ENCODE results near the gene NKD2.

Gene NKD2

GRCh38 chr5:1033178-1033577 is 24.6 kb downstream of the NKD2 start:
- Histone ChIP-seq H3K27me3 (ENCODE audit: insufficient read depth, low read length, poor library complexity, severe bottlenecking) (no peaks in the 10 kb centered on the region), H2AFZ (ENCODE audit: low read length) (no peak overlapping the region), H3K9me3 (ENCODE audit: insufficient read depth, low read depth, low read length) (no peaks in the 10 kb centered on the region), H3K4me2 (ENCODE audit: low read depth, low read length, poor library complexity, severe bottlenecking) (no peak overlapping the region), H3K4me3 (ENCODE audit: low read length, poor library complexity, severe bottlenecking) (no peak overlapping the region), H3K9me2 (replicated peaks; ENCODE audit: low read depth, low read length) (no peaks in the 10 kb centered on the region), H3K79me2 (ENCODE audit: insufficient read depth, low read length) (peaks cover 5% of the 10 kb centered on the region; the same call in 1 of the 2 replicates), H3F3A (ENCODE audit: low read depth) (no peaks in the 10 kb centered on the region), H3K4me1 (ENCODE audit: insufficient read depth, low read length, poor library complexity, severe bottlenecking) (no peaks in the 10 kb centered on the region), H3K9ac (ENCODE audit: low read depth, low read length, poor library complexity, severe bottlenecking) (no peak overlapping the region), H3K36me3 (ENCODE audit: insufficient read depth, low read length) (peaks cover 21% of the 10 kb centered on the region; the same call in 1 of the 2 replicates), H4K20me1 (ENCODE audit: insufficient read depth, low read length, poor library complexity, severe bottlenecking) (peaks cover 2% of the 10 kb centered on the region)
- TF ChIP-seq EZH2phosphoT487 (IDR thresholded peaks at IDR 0.05; ENCODE audit: borderline replicate concordance) (no peak), CTCF (conservative IDR thresholded peaks at IDR 0.05; ENCODE audit: low read length) (no peak)

- Histone ChIP-seq H3K36me3 (ENCODE audit: insufficient read depth, low read length) (peaks cover 22% of the 10 kb centered on the region; the same call in 1 of the 2 replicates), H3K4me3 (ENCODE audit: low read length, poor library complexity, severe bottlenecking) (no peak overlapping the region), H4K20me1 (ENCODE audit: insufficient read depth, low read length, poor library complexity, severe bottlenecking) (peaks cover 2% of the 10 kb centered on the region), H3K9me3 (ENCODE audit: insufficient read depth, low read depth, low read length) (no peaks in the 10 kb centered on the region), H3K4me1 (ENCODE audit: insufficient read depth, low read length, poor library complexity, severe bottlenecking) (no peaks in the 10 kb centered on the region), H3F3A (ENCODE audit: low read depth) (no peaks in the 10 kb centered on the region), H2AFZ (ENCODE audit: low read length) (no peak overlapping the region), H3K9me2 (replicated peaks; ENCODE audit: low read depth, low read length) (no peaks in the 10 kb centered on the region), H3K27me3 (ENCODE audit: insufficient read depth, low read length, poor library complexity, severe bottlenecking) (no peaks in the 10 kb centered on the region), H3K4me2 (ENCODE audit: low read depth, low read length, poor library complexity, severe bottlenecking) (no peak overlapping the region), H3K9ac (ENCODE audit: low read depth, low read length, poor library complexity, severe bottlenecking) (no peak overlapping the region), H3K79me2 (ENCODE audit: insufficient read depth, low read length) (peaks cover 5% of the 10 kb centered on the region; the same call in 1 of the 2 replicates)
- TF ChIP-seq CTCF (conservative IDR thresholded peaks at IDR 0.05; ENCODE audit: low read length) (no peak), EZH2phosphoT487 (IDR thresholded peaks at IDR 0.05; ENCODE audit: borderline replicate concordance) (no peak)
Observed at GRCh38 chr5:1033606-1034420, 25.2 kb downstream of the NKD2 start.

DNA sequence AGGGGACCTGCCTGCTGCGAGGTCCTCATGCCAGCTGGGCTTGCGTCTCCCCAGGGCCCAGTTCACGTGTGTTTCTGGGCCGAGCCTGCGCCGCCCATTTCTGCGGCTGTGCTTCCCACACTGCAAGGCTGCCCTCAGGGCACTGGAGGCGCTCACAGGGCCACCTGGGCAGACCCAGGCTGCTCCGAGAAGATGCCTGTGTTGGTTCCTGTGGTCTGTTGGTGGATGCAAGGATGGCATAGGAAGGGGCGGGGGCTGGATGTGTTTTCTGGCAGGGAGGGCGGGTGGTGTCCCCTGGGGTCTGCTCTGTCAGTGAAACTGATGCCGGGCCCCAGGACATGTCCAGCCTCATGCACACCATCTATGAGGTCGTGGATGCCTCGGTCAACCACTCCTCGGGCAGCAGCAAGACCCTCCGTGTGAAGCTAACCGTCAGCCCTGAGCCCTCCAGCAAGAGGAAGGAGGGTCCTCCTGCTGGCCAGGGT is 25.9 kb downstream of the NKD2 start:
- Histone ChIP-seq H3K4me3 (ENCODE audit: low read length, poor library complexity, severe bottlenecking) (no peak overlapping the region), H3K9me3 (ENCODE audit: insufficient read depth, low read depth, low read length) (no peaks in the 10 kb centered on the region), H3K36me3 (ENCODE audit: insufficient read depth, low read length) (peaks cover 27% of the 10 kb centered on the region; the same call in 1 of the 2 replicates), H3K4me1 (ENCODE audit: insufficient read depth, low read length, poor library complexity, severe bottlenecking) (no peaks in the 10 kb centered on the region), H3K4me2 (ENCODE audit: low read depth, low read length, poor library complexity, severe bottlenecking) (no peak overlapping the region), H4K20me1 (ENCODE audit: insufficient read depth, low read length, poor library complexity, severe bottlenecking) (peaks cover 2% of the 10 kb centered on the region), H3K79me2 (ENCODE audit: insufficient read depth, low read length) (no peaks in the 10 kb centered on the region; the same call in 1 of the 2 replicates), H3K27me3 (ENCODE audit: insufficient read depth, low read length, poor library complexity, severe bottlenecking) (no peaks in the 10 kb centered on the region), H2AFZ (ENCODE audit: low read length) (no peak overlapping the region), H3K9me2 (replicated peaks; ENCODE audit: low read depth, low read length) (no peaks in the 10 kb centered on the region), H3K9ac (ENCODE audit: low read depth, low read length, poor library complexity, severe bottlenecking) (no peak overlapping the region), H3F3A (ENCODE audit: low read depth) (no peaks in the 10 kb centered on the region)
- TF ChIP-seq EZH2phosphoT487 (IDR thresholded peaks at IDR 0.05; ENCODE audit: borderline replicate concordance) (no peak), CTCF (conservative IDR thresholded peaks at IDR 0.05; ENCODE audit: low read length) (no peak)
